ENCODE results near the gene SNORC. TPM values are rescaled to one million over a fixed set of nuclear protein-coding genes. Genes with fewer than 3 reads are reported as not detected.

Gene SNORC
- total RNA-seq, 5 donors from 2014 or later (not counting 1 experiment from before 2014, with no cell fraction given) = 0.96 to 4.1 (median 3.2) TPM

GRCh38 chr2:232861353-232861752, 8.7 kb upstream of the SNORC start:
- CTCF ChIA-PET = no interaction called here
- Mint-ChIP-seq H3K4me1 (no peaks in the 10 kb centered on the region), H3K9me3 (no peaks in the 10 kb centered on the region), H3K27ac (no peak overlapping the region), H3K27me3 (no peaks in the 10 kb centered on the region), H3K36me3 (peaks cover 43% of the 10 kb centered on the region), H3K4me3 (no peak overlapping the region)
- ATAC-seq (replicated peaks in 1 of 4) = no peak
- Histone ChIP-seq H3K4me3 (ENCODE audit: control insufficient read depth in 1 of 2, extremely low read depth in 1 of 2, low read length in 1 of 2) (no peak overlapping the region), H3K27me3 (replicated peaks in 1 of 2; ENCODE audit: control insufficient read depth in 2 of 2, extremely low read depth in 1 of 2, insufficient read depth in 2 of 2, low read length in 1 of 2) (no peaks in the 10 kb centered on the region), H3K27ac (ENCODE audit: low read length) (no peak overlapping the region), H3K4me1 (ENCODE audit: control insufficient read depth in 1 of 2, extremely low read depth in 1 of 2, insufficient read depth in 2 of 2, low read length in 2 of 2) (no peaks in the 10 kb centered on the region), H3K36me3 (ENCODE audit: control insufficient read depth in 2 of 2, extremely low read depth in 1 of 2, insufficient read depth in 1 of 2, low read length in 1 of 2) (peaks cover 12 to 36% of the 10 kb centered on the region in 2 donors), H3K9me3 (no peaks in the 10 kb centered on the region)
- POLR2A ChIA-PET = no interaction called here
- no peak for DNase-seq
- WGBS (ENCODE audit: insufficient coverage) = 100% methylated on average over 2 of the region's 5 CpGs

GRCh38 chr2:232863996-232864395, 6.1 kb upstream of the SNORC start:
- Mint-ChIP-seq H3K27me3 (no peaks in the 10 kb centered on the region), H3K36me3 (peaks cover 23% of the 10 kb centered on the region), H3K4me3 (no peak overlapping the region), H3K9me3 (no peaks in the 10 kb centered on the region), H3K27ac (no peak overlapping the region), H3K4me1 (no peaks in the 10 kb centered on the region)
- ATAC-seq (replicated peaks in 1 of 4) (no peak), DNase-seq (no peak)
- CTCF ChIA-PET = no interaction called here
- H3K4me3 ChIP-seq (ENCODE audit: control insufficient read depth in 1 of 2, extremely low read depth in 1 of 2, low read length in 1 of 2) = no peak overlapping the region
- WGBS (ENCODE audit: insufficient coverage) = 100% methylated on average over 1 of the region's 2 CpGs
- H3K9me3 ChIP-seq = no peaks in the 10 kb centered on the region
- POLR2A ChIA-PET = no interaction called here
- H3K27ac ChIP-seq (ENCODE audit: low read length) = no peak overlapping the region
- H3K4me1 ChIP-seq (ENCODE audit: control insufficient read depth in 1 of 2, extremely low read depth in 1 of 2, insufficient read depth in 2 of 2, low read length in 2 of 2) = no peaks in the 10 kb centered on the region
- no peaks in the 10 kb centered on the region for H3K27me3 ChIP-seq (replicated peaks in 1 of 2; ENCODE audit: control insufficient read depth in 2 of 2, extremely low read depth in 1 of 2, insufficient read depth in 2 of 2, low read length in 1 of 2)
- H3K36me3 ChIP-seq (ENCODE audit: control insufficient read depth in 2 of 2, extremely low read depth in 1 of 2, insufficient read depth in 1 of 2, low read length in 1 of 2) = peaks cover 6 to 12% of the 10 kb centered on the region in 2 donors

DNA sequence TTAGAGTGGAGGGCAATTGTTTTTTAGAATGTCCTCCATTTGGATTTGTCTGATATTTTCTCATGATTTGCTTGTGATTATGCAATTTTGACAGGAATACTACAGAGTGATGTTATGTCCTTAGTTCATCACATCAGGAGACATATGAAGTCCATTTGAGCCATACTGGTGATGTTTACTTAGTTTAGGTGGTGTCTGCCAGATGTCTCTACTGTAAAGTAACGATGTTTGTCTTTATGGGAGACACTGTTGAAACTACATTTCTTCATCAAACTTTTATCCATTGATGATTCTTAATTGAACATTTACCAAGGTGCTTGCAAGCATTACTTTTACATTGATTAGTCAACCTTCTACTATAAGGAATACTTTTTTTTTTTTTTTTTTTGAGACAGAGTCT, 4.9 kb upstream of the SNORC start:
- DNase-seq (no peak), ATAC-seq (replicated peaks in 1 of 4) (no peak)
- ChIA-PET CTCF (no interaction called here), POLR2A (no interaction called here)
- H3K4me1 Mint-ChIP-seq = no peaks in the 10 kb centered on the region
- no peaks in the 10 kb centered on the region for H3K27me3 Mint-ChIP-seq
- H3K27ac Mint-ChIP-seq = no peak overlapping the region
- WGBS (ENCODE audit: insufficient coverage) = no CpG with 5 or more reads among the region's 1 CpG
- Histone ChIP-seq H3K36me3 (ENCODE audit: control insufficient read depth in 2 of 2, extremely low read depth in 1 of 2, insufficient read depth in 1 of 2, low read length in 1 of 2) (peaks cover 3 to 6% of the 10 kb centered on the region in 2 donors), H3K4me1 (ENCODE audit: control insufficient read depth in 1 of 2, extremely low read depth in 1 of 2, insufficient read depth in 2 of 2, low read length in 2 of 2) (no peaks in the 10 kb centered on the region), H3K9me3 (no peaks in the 10 kb centered on the region), H3K27ac (ENCODE audit: low read length) (no peak overlapping the region), H3K27me3 (replicated peaks in 1 of 2; ENCODE audit: control insufficient read depth in 2 of 2, extremely low read depth in 1 of 2, insufficient read depth in 2 of 2, low read length in 1 of 2) (no peaks in the 10 kb centered on the region), H3K4me3 (ENCODE audit: control insufficient read depth in 1 of 2, extremely low read depth in 1 of 2, low read length in 1 of 2) (no peak overlapping the region)
- H3K4me3 Mint-ChIP-seq = no peak overlapping the region
- peaks cover 17% of the 10 kb centered on the region for H3K36me3 Mint-ChIP-seq
- no peaks in the 10 kb centered on the region for H3K9me3 Mint-ChIP-seq

- Histone ChIP-seq H3K4me1 (ENCODE audit: control insufficient read depth in 1 of 2, extremely low read depth in 1 of 2, insufficient read depth in 2 of 2, low read length in 2 of 2) (no peaks in the 10 kb centered on the region), H3K27ac (ENCODE audit: low read length) (no peak overlapping the region), H3K4me3 (ENCODE audit: control insufficient read depth in 1 of 2, extremely low read depth in 1 of 2, low read length in 1 of 2) (no peak overlapping the region), H3K36me3 (ENCODE audit: control insufficient read depth in 2 of 2, extremely low read depth in 1 of 2, insufficient read depth in 1 of 2, low read length in 1 of 2) (peaks cover under 1 to 1% of the 10 kb centered on the region in 2 donors), H3K9me3 (no peaks in the 10 kb centered on the region), H3K27me3 (replicated peaks in 1 of 2; ENCODE audit: control insufficient read depth in 2 of 2, extremely low read depth in 1 of 2, insufficient read depth in 2 of 2, low read length in 1 of 2) (no peaks in the 10 kb centered on the region)
- ATAC-seq (replicated peaks in 1 of 4) (no peak), DNase-seq (no peak)
- POLR2A ChIA-PET = interaction anchor here (0.6 kb wide), 2 partner anchors 264 to 272 kb away, joined by 3 to 4 read pairs; no protein-coding TSS in a partner anchor
- Mint-ChIP-seq H3K9me3 (no peaks in the 10 kb centered on the region), H3K36me3 (peaks cover 12% of the 10 kb centered on the region), H3K4me1 (no peaks in the 10 kb centered on the region), H3K4me3 (no peak overlapping the region), H3K27ac (no peak overlapping the region), H3K27me3 (no peaks in the 10 kb centered on the region)
- WGBS (ENCODE audit: insufficient coverage) = 94% methylated on average over 3 of the region's 4 CpGs
- CTCF ChIA-PET = interaction anchor here in 1 of 2 donors (0.6 kb wide), 1 partner anchor 108 kb away, joined by 6 read pairs; no protein-coding TSS in a partner anchor
Measured at GRCh38 chr2:232866104-232866503, 4.0 kb upstream of the SNORC start.

DNA sequence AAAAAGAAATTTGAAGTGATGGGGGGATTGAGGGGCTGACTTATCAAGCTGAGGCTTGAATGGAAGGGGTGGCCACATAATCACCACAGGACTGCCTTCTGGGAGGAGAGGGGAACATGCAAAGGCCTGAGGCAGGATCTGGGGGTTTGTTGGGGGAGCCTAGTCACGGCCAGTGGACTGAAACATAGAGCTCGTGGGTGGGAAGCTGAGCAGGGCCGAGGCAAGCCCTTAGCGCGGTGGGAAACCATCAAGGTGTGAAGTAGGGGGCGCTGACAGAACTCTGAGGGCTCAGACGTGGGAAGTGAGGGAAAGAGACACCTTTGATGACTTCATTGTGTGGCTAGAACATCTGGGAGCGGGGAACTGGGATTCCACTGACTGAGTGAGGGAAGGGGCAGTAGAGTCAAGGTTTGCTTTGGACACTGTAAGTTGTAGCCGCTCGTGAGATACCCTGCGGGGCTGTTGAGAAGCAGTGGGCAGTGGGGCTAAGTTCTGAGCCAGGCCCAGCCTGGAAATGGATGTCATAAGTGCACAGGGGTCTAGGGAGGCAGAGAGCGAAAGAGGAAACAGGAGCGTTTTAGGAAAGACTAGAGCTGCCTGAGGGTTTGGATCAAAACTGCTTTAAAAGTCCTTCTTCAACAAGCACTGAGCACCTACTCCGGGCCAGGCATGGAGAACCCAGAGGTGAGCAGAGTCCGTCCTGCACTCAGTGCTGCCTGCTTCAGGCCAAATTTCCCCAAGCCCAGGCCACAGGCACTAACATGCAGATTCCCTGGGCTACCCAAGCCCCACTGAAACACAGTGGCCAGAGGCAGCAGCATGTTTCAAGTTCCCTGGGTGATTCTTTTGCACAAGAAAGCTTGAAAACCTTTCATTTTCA, 686 bp upstream of the SNORC start:
- POLR2A ChIA-PET = no interaction called here

DNA sequence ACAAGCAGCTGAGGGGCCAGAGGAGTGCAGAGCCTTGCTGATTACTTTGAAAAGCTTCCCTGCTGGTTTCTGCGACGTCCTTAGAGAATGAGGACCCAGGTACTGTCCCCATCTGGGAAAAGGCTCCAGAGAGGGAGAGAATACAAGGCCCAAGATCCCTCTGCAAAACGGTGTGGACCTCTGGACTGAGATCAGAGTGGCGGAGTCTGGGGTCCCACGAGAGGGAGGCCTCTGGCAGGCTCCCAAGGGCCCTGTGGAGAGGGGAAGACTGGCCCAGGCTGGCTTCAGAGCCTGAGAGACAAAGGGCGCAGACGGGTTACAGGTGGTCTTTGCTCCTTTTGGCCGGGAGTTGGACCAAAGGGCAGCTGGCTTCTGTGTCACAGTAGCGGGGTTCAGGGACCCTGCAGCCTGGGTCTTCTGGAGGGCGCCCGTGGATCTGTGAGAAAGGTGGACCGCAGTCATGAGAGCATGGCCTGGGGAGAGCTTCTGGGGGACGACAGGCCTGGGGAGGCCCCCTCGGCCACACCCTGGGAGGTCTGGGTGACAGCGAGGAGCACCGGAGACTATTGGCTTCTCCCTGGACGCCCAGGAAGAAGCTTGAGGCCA, 805 bp downstream of the SNORC start:
- ChIA-PET CTCF (no interaction called here), POLR2A (no interaction called here)
- peaks cover 8 to 23% of the 10 kb centered on the region in 2 donors for H3K27me3 Mint-ChIP-seq
- Histone ChIP-seq H3K27me3 (replicated peaks in 1 of 2; ENCODE audit: control insufficient read depth in 2 of 2, extremely low read depth in 1 of 2, insufficient read depth in 2 of 2, low read length in 1 of 2) (peaks cover 0 to 37% of the 10 kb centered on the region in 2 experiments), H3K4me1 (ENCODE audit: control insufficient read depth in 1 of 2, extremely low read depth in 1 of 2, insufficient read depth in 2 of 2, low read length in 2 of 2) (peaks cover 0 to 5% of the 10 kb centered on the region in 2 experiments), H3K27ac (ENCODE audit: low read length) (no peak overlapping the region), H3K4me3 (ENCODE audit: control insufficient read depth in 1 of 2, extremely low read depth in 1 of 2, low read length in 1 of 2) (no peak overlapping the region), H3K36me3 (ENCODE audit: control insufficient read depth in 2 of 2, extremely low read depth in 1 of 2, insufficient read depth in 1 of 2, low read length in 1 of 2) (no peaks in the 10 kb centered on the region), H3K9me3 (no peaks in the 10 kb centered on the region)
- H3K4me1 Mint-ChIP-seq = peaks cover 0 to 9% (median 5%) of the 10 kb centered on the region in 3 donors
- WGBS (ENCODE audit: insufficient coverage) = 90% methylated on average over 15 of the region's 17 CpGs
- no peaks in the 10 kb centered on the region for H3K9me3 Mint-ChIP-seq
- H3K27ac Mint-ChIP-seq = no peak overlapping the region
- ATAC-seq (replicated peaks in 1 of 4) = no peak
- peaks cover 9% of the 10 kb centered on the region for H3K36me3 Mint-ChIP-seq
- H3K4me3 Mint-ChIP-seq = no peak overlapping the region
- DNase-seq = no peak

More for the DNA sequence above, 686 bp upstream of the SNORC start:
- no peaks in the 10 kb centered on the region for H3K36me3 ChIP-seq (ENCODE audit: control insufficient read depth in 2 of 2, extremely low read depth in 1 of 2, insufficient read depth in 1 of 2, low read length in 1 of 2)
- CTCF ChIA-PET = no interaction called here
- no peak for DNase-seq
- H3K4me1 ChIP-seq (ENCODE audit: control insufficient read depth in 1 of 2, extremely low read depth in 1 of 2, insufficient read depth in 2 of 2, low read length in 2 of 2) = no peaks in the 10 kb centered on the region
- H3K4me3 Mint-ChIP-seq = no peak overlapping the region
- H3K27me3 ChIP-seq (replicated peaks in 1 of 2; ENCODE audit: control insufficient read depth in 2 of 2, extremely low read depth in 1 of 2, insufficient read depth in 2 of 2, low read length in 1 of 2) = peaks cover 0 to 22% of the 10 kb centered on the region in 2 experiments
- H3K27ac ChIP-seq (ENCODE audit: low read length) = no peak overlapping the region
- H3K27me3 Mint-ChIP-seq = peaks cover 0 to 9% of the 10 kb centered on the region in 2 donors
- no peak for ATAC-seq (replicated peaks in 1 of 4)
- WGBS (ENCODE audit: insufficient coverage) = 66% methylated on average over 15 of the region's 15 CpGs
- H3K4me1 Mint-ChIP-seq = no peaks in the 10 kb centered on the region
- no peaks in the 10 kb centered on the region for H3K9me3 Mint-ChIP-seq
- H3K27ac Mint-ChIP-seq = peak overlapping the region in 1 of 2 donors; percentile 17
- peaks cover 9% of the 10 kb centered on the region for H3K36me3 Mint-ChIP-seq
- H3K4me3 ChIP-seq (ENCODE audit: control insufficient read depth in 1 of 2, extremely low read depth in 1 of 2, low read length in 1 of 2) = no peak overlapping the region
- H3K9me3 ChIP-seq = no peaks in the 10 kb centered on the region

All from T-cell (primary cell).